SK-N-SH (cell line): ENCODE results near the gene VDAC1. TPM values are rescaled to one million over a fixed set of nuclear protein-coding genes. Genes with fewer than 3 reads are reported as not detected.

Experiments
- CTCF ChIA-PET: fragments of 300-600, 350-600 bp; formaldehyde crosslinking; extraction: SDS; loops from one replicate; lab custom pipeline; 2021; lab: Yijun Ruan, JAX
- POLR2A ChIA-PET: fragments of 350-600 bp; sonication (Branson Sonifier 250); formaldehyde crosslinking; extraction: SDS; loops from one replicate; lab custom pipeline; 2020; ENCODE audit warnings: antibody characterized with exemption, inconsistent platforms; lab: Yijun Ruan, JAX
- DNase-seq: peaks from one replicate; pipeline ENCODE4 v3.0.0; 2012
- H2AFZ ChIP-seq: fragments of 200-600 bp; sonication (generic); 2 replicates; pipeline ENCODE4 v1.8.1; 2016; ENCODE audit warnings: antibody characterized with exemption, mild to moderate bottlenecking, low read depth
- H3F3A ChIP-seq: fragments of 200-600 bp; sonication (generic); replicated peaks from 2 replicates; pipeline ENCODE3; 2016; ENCODE audit warnings: antibody characterized with exemption, mild to moderate bottlenecking; ENCODE audit not compliant: insufficient read depth
- H3K27ac ChIP-seq, 2 experiments: fragments of 200-500 bp in 1 of 2; fragments of 200-600 bp in 1 of 2; sonication (Bioruptor generic) in 1 of 2; sonication (generic), shearing (Covaris generic) in 1 of 2; 2 replicates each; pipeline versions ENCODE4 v1.5.1 to v1.6.1; 2014 to 2016; ENCODE audit warnings: low read depth in 2 of 2, inconsistent platforms in 1 of 2, low read length in 1 of 2, mild to moderate bottlenecking in 1 of 2, mixed read lengths in 1 of 2
- H3K27me3 ChIP-seq: fragments of 200-600 bp; sonication (generic), shearing (Covaris generic); 2 replicates; pipeline ENCODE4 v1.6.1; 2016; ENCODE audit warnings: mixed run types; ENCODE audit not compliant: insufficient read depth
- H3K36me3 ChIP-seq, 2 experiments: fragments of 200-500 bp in 1 of 2; fragments of 200-600 bp in 1 of 2; sonication (Bioruptor generic) in 1 of 2; sonication (generic) in 1 of 2; replicated peaks in 1 of 2; 2 replicates each; pipeline versions ENCODE3 to v1.5.1; 2014 to 2016; ENCODE audit warnings: low read length in 1 of 2, mild to moderate bottlenecking in 1 of 2; ENCODE audit not compliant: insufficient read depth in 2 of 2, control insufficient read depth in 1 of 2
- H3K4me1 ChIP-seq, 2 experiments: fragments of 200-500 bp in 1 of 2; fragments of 200-600 bp in 1 of 2; sonication (Bioruptor generic) in 1 of 2; sonication (generic), shearing (Covaris generic) in 1 of 2; 2 replicates each; pipeline versions ENCODE4 v1.5.1 to v1.6.1; 2014 to 2016; ENCODE audit warnings: low read depth in 1 of 2, low read length in 1 of 2, mixed run types in 1 of 2; ENCODE audit not compliant: insufficient read depth in 2 of 2, control insufficient read depth in 1 of 2
- H3K4me2 ChIP-seq: fragments of 200-600 bp; sonication (generic), shearing (Covaris generic); 2 replicates; pipeline ENCODE4 v1.6.1; 2017; ENCODE audit warnings: mixed run types
- H3K4me3 ChIP-seq, 2 experiments: fragments of 200-500 bp in 1 of 2; fragments of 200-600 bp in 1 of 2; sonication (Bioruptor generic) in 1 of 2; sonication (generic), shearing (Covaris generic) in 1 of 2; 2 replicates each; pipeline versions ENCODE4 v1.5.1 to v1.8.1; 2014 to 2016; ENCODE audit warnings: low read depth in 2 of 2, inconsistent platforms in 1 of 2, low read length in 1 of 2, mild to moderate bottlenecking in 1 of 2, mixed read lengths in 1 of 2, moderate library complexity in 1 of 2
- H3K79me2 ChIP-seq: fragments of 200-600 bp; sonication (generic); 2 replicates; pipeline ENCODE4 v1.8.1; 2017; ENCODE audit warnings: mild to moderate bottlenecking; ENCODE audit not compliant: insufficient read depth
- H3K9ac ChIP-seq: fragments of 200-600 bp; sonication (generic); 2 replicates; pipeline ENCODE4 v1.6.1; 2017; ENCODE audit warnings: mixed run types
- H3K9me2 ChIP-seq: fragments of 200-600 bp; sonication (generic); 2 replicates; pipeline ENCODE4 v1.6.1; 2017; ENCODE audit warnings: mixed run types
- H3K9me3 ChIP-seq: fragments of 200-600 bp; sonication (generic); 2 replicates; pipeline ENCODE4 v1.6.1; 2017; ENCODE audit warnings: mixed run types, mild to moderate bottlenecking, moderate library complexity
- H4K20me1 ChIP-seq: fragments of 200-600 bp; sonication (generic); 2 replicates; pipeline ENCODE4 v1.6.1; 2017; ENCODE audit warnings: mild to moderate bottlenecking, mixed run types; ENCODE audit not compliant: insufficient read depth
- EP300 ChIP-seq, 2 experiments: IDR thresholded peaks; 2 replicates each; pipeline versions ENCODE4 v1.4.0 to v1.6.1; 2012; ENCODE audit warnings: borderline replicate concordance in 1 of 2, low read depth in 1 of 2, low read length in 1 of 2
- EZH2phosphoT487 ChIP-seq: fragments of 200-600 bp; sonication (generic); IDR thresholded peaks from 2 replicates; pipeline ENCODE4 v1.6.1; 2017; ENCODE audit warnings: low read depth, mixed run types, mild to moderate bottlenecking, antibody characterized with exemption, moderate library complexity, borderline replicate concordance
- FOSL2 ChIP-seq: IDR thresholded peaks from 2 replicates; pipeline ENCODE4 v1.4.0; 2012; ENCODE audit warnings: low read depth, mild to moderate bottlenecking, moderate library complexity, borderline replicate concordance
- FOXM1 ChIP-seq: IDR thresholded peaks from 2 replicates; pipeline ENCODE4 v1.4.0; 2012; ENCODE audit warnings: low read depth, mild to moderate bottlenecking
- MAX ChIP-seq: IDR thresholded peaks from 2 replicates; pipeline ENCODE4 v1.4.0; 2012; ENCODE audit warnings: low read depth
- MXI1 ChIP-seq: IDR thresholded peaks from 2 replicates; pipeline ENCODE4 v1.6.1; 2012; ENCODE audit warnings: mild to moderate bottlenecking, low read depth, low read length, improper control_type of control experiment
- RAD21 ChIP-seq: IDR thresholded peaks from 2 replicates; pipeline ENCODE4 v1.6.1; 2012; ENCODE audit warnings: mild to moderate bottlenecking, low read length
- RCOR1 ChIP-seq: fragments of 150-350 bp; IDR thresholded peaks from 2 replicates; pipeline ENCODE4 v1.6.1; 2017; ENCODE audit warnings: antibody characterized with exemption, low read length
- RXRA ChIP-seq: IDR thresholded peaks from 2 replicates; pipeline ENCODE4 v1.4.0; 2012; ENCODE audit warnings: low read depth, mild to moderate bottlenecking, borderline replicate concordance
- SIN3A ChIP-seq: IDR thresholded peaks from 2 replicates; pipeline ENCODE4 v1.6.1; 2012; ENCODE audit warnings: low read depth, mild to moderate bottlenecking, low read length, moderate library complexity, borderline replicate concordance
- TEAD4 ChIP-seq: IDR thresholded peaks from 2 replicates; pipeline ENCODE4 v1.4.0; 2012; ENCODE audit warnings: mild to moderate bottlenecking, borderline replicate concordance; ENCODE audit not compliant: insufficient read depth
- USF1 ChIP-seq: IDR thresholded peaks from 2 replicates; pipeline ENCODE4 v1.4.0; 2012; ENCODE audit warnings: low read depth, borderline replicate concordance
- YY1 ChIP-seq: IDR thresholded peaks from 2 replicates; pipeline ENCODE4 v1.4.0; 2012; ENCODE audit warnings: low read depth, mild to moderate bottlenecking
- WGBS: methylation state at CpG from one replicate; pipeline ENCODE4 v1.1.6; 2017; ENCODE audit warnings: low lambda C conversion rate; 5-methylcytosine and 5-hydroxymethylcytosine counted together
- polyA plus RNA-seq, 3 experiments: library from polyadenylated mRNA; depleted of rRNA; stranded (reverse); fragments of >200 nt; gene quantifications; 2 replicates each; pipeline ENCODE4 v1.2.3, GENCODE V29; 2012
- TF ChIP-seq, protein P1 (sequence below): IDR thresholded peaks from 2 replicates; pipeline ENCODE4 v1.4.0; 2012; ENCODE audit warnings: low read depth, borderline replicate concordance

The VDAC1 gene
- polyA plus RNA-seq, 1 of the 3 experiments (the other 2 are of a cell fraction) = 166 TPM

DNA sequence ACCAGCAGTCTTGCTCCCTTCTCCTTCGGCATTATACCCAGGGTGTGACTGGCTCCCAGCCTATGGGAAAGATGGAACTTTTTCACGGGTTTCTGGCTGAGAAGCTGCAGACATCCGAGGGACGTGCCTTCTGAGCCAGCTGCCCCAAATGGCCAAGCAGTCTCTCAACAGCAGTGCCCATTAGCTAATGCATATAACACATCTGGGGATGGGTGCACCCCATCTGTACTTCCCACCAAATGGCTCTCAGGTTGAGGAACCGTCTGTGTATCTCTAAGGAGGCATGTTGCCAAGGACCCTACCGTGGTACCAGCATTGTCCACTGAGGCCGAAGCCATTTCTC is 61.3 kb downstream of the VDAC1 start (continued):
- TF ChIP-seq, protein P1, sequence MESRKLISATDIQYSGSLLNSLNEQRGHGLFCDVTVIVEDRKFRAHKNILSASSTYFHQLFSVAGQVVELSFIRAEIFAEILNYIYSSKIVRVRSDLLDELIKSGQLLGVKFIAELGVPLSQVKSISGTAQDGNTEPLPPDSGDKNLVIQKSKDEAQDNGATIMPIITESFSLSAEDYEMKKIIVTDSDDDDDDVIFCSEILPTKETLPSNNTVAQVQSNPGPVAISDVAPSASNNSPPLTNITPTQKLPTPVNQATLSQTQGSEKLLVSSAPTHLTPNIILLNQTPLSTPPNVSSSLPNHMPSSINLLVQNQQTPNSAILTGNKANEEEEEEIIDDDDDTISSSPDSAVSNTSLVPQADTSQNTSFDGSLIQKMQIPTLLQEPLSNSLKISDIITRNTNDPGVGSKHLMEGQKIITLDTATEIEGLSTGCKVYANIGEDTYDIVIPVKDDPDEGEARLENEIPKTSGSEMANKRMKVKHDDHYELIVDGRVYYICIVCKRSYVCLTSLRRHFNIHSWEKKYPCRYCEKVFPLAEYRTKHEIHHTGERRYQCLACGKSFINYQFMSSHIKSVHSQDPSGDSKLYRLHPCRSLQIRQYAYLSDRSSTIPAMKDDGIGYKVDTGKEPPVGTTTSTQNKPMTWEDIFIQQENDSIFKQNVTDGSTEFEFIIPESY = no peak
- TF ChIP-seq, all 33 proteins: peak for 0

DNA sequence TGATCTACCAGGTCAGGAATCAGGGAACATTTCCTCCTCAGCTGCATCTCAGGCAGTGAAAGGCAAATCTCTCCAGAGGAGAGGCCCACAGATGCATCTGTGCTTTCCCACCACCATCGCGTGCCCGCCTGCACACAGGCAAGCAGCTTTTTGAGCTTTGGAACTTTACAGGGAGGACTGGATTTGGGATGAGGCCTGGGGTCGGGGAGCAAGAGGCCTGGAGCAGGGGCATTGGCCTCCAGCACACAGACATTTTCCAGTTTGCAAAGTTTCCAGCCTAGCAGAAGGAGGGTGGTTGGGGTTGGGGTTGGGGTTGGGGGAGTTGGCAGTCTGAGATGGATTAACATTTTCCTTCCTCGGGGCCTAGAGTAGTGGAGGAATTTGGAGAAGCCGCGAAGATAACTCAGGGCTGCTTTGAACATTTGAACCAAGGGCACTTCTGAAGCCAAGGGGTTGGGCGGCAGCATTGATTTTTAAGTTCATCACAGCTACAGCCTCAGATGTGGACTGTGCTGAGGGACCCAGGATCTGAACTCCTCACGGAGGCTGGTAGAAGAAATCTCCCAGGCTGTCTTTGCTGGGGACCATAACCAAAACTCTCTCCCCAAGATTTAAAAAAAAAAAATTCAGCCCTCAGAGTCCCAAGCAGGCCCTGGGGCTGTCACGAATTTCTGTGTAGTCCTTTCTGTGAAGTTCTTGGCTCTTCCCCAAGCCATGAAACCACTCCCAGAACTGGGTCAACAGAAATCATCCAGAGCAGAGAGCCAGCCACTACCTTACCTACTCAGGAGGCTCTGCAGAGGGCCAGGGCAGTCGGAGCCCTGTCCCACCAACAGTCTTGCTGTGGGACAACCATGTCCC is 61.9 kb downstream of the VDAC1 start:
- 83% methylated on average over 10 of the region's 11 CpGs for WGBS
- CTCF ChIA-PET = interaction anchor here (1.2 to 5.6 kb wide), 7 partner anchors 10 to 830 kb away, joined by 3 to 67 read pairs (median 12); no protein-coding TSS in a partner anchor
- H3K9ac ChIP-seq = no peak overlapping the region
- H3K36me3 ChIP-seq = no peaks in the 10 kb centered on the region
- H3K4me2 ChIP-seq = no peak overlapping the region
- H3K79me2 ChIP-seq = no peaks in the 10 kb centered on the region
- H2AFZ ChIP-seq = no peak overlapping the region
- TF ChIP-seq RCOR1 (no peak), EZH2phosphoT487 (no peak), TEAD4 (no peak), MXI1 (no peak), SIN3A (no peak), FOSL2 (no peak), RXRA (no peak), FOXM1 (no peak), USF1 (no peak), MAX (no peak), YY1 (no peak), RAD21 (no peak), EP300 (IDR thresholded peaks at IDR 0.05; ENCODE audit: borderline replicate concordance in 1 of 2, low read depth in 1 of 2, low read length in 1 of 2) (no peak)
- no peak overlapping the region for H3K27ac ChIP-seq
- no peaks in the 10 kb centered on the region for H3K9me2 ChIP-seq
- H3K9me3 ChIP-seq = no peaks in the 10 kb centered on the region
- no peaks in the 10 kb centered on the region for H3F3A ChIP-seq
- no peaks in the 10 kb centered on the region for H4K20me1 ChIP-seq
- no peaks in the 10 kb centered on the region for H3K4me1 ChIP-seq
- POLR2A ChIA-PET = no interaction called here
- no peak for DNase-seq
- H3K4me3 ChIP-seq = no peak overlapping the region
- H3K27me3 ChIP-seq = no peaks in the 10 kb centered on the region
